Activated T-helper 1 cell treated with anti-CD3 and anti-CD28 coated beads, Interleukin-12 subunit alpha, Interleukin-12 subunit beta, Interleukin-2, Interleukin-4 antibody, amounts not matched to agents 30 ng/mL and 10 ng/mL and 1 ng/mL, durations not matched to agents 14 hours and 24 hours and 36 hours (primary cell): ENCODE results near the gene LAMC2. TPM values are rescaled to one million over a fixed set of nuclear protein-coding genes. Genes with fewer than 3 reads are reported as not detected.
"Not testable (repeated sequence)": the region's sequence is repeated elsewhere in the genome, so short reads cannot be mapped to it uniquely, and the experiment has no call there.

Experiments
- DNase-seq: peaks from one replicate; pipeline ENCODE4 v3.0.0; 2021; ENCODE audit warnings: low spot score
- H3K27ac Mint-ChIP-seq: one replicate; pipeline ENCODE4 v1.8.0; 2021; ENCODE audit warnings: mild to moderate bottlenecking, mixed read lengths
- H3K27me3 Mint-ChIP-seq: one replicate; pipeline ENCODE4 v1.8.0; 2022; ENCODE audit warnings: mild to moderate bottlenecking, moderate library complexity, mixed read lengths; ENCODE audit not compliant: insufficient read depth
- H3K36me3 Mint-ChIP-seq: one replicate; pipeline ENCODE4 v1.8.0; 2021; ENCODE audit warnings: low read depth, mixed read lengths
- H3K4me1 Mint-ChIP-seq: one replicate; pipeline ENCODE4 v1.8.0; 2021; ENCODE audit warnings: low read depth, mixed read lengths
- H3K4me3 Mint-ChIP-seq: one replicate; pipeline ENCODE4 v1.8.0; 2021; ENCODE audit warnings: mild to moderate bottlenecking, moderate library complexity, mixed read lengths
- H3K9me3 Mint-ChIP-seq: one replicate; pipeline ENCODE4 v1.8.0; 2021; ENCODE audit warnings: mixed read lengths
- intact Hi-C: fragments of 100-400 bp; cut with micrococcal nuclease; formaldehyde crosslinking; loops from one replicate; pipeline ENCODE4 v1.15.1; 2024
- total RNA-seq: library from RNA; stranded (reverse); gene quantifications from 2 replicates; pipeline ENCODE4 v1.2.3, GENCODE V29; 2022

Gene LAMC2
- total RNA-seq, result 0.16 and 0.22 TPM in 2 replicates

GRCh38 chr1:183185941-183186490, at the start of gene LAMC2:
TSS of gene LAMC2 (plus strand) at chr1:183186264. CDS start at chr1:183186353, 89 bp downstream.
- Mint-ChIP-seq H3K9me3 (no peaks in the 10 kb centered on the region), H3K4me1 (peaks cover 14% of the 10 kb centered on the region), H3K27ac (no peak within 1 kb of the TSS), H3K27me3 (peaks cover 22% of the 10 kb centered on the region), H3K4me3 (no peak within 1 kb of the TSS), H3K36me3 (peaks cover 1% of the 10 kb centered on the region)
- intact Hi-C loops, result no loop called here
- DNase-seq, result no peak

GRCh38 chr1:183137782-183138181, 48.3 kb upstream of the LAMC2 start:
- no peaks in the 10 kb centered on the region for H3K9me3 Mint-ChIP-seq
- H3K36me3 Mint-ChIP-seq, result no peaks in the 10 kb centered on the region
- H3K4me3 Mint-ChIP-seq, result no peak overlapping the region
- intact Hi-C loops, result no loop called here
- no peak overlapping the region for H3K27ac Mint-ChIP-seq
- no peak for DNase-seq
- H3K4me1 Mint-ChIP-seq, result peaks cover 8% of the 10 kb centered on the region
- H3K27me3 Mint-ChIP-seq, result peaks cover 14% of the 10 kb centered on the region

- DNase-seq, result no peak
- intact Hi-C loops, result no loop called here
- peaks cover 8% of the 10 kb centered on the region for H3K4me1 Mint-ChIP-seq
- no peaks in the 10 kb centered on the region for H3K9me3 Mint-ChIP-seq
- no peaks in the 10 kb centered on the region for H3K36me3 Mint-ChIP-seq
- peaks cover 11% of the 10 kb centered on the region for H3K27me3 Mint-ChIP-seq
- H3K27ac Mint-ChIP-seq, result no peak overlapping the region
- H3K4me3 Mint-ChIP-seq, result no peak overlapping the region
Observed at GRCh38 chr1:183138301-183138700, 47.8 kb upstream of the LAMC2 start.

- intact Hi-C loops, result no loop called here
- Mint-ChIP-seq H3K4me3 (no peak overlapping the region), H3K27ac (no peak overlapping the region)
Observed at GRCh38 chr1:183139281-183139942, 46.7 kb upstream of the LAMC2 start.

GRCh38 chr1:183140633-183141032, 45.4 kb upstream of the LAMC2 start:
- Mint-ChIP-seq H3K36me3 (no peaks in the 10 kb centered on the region), H3K27me3 (peaks cover 7% of the 10 kb centered on the region), H3K27ac (no peak overlapping the region), H3K4me1 (peaks cover 8% of the 10 kb centered on the region), H3K4me3 (no peak overlapping the region), H3K9me3 (no peaks in the 10 kb centered on the region)
- no peak for DNase-seq
- intact Hi-C loops, result no loop called here

More at GRCh38 chr1:183139281-183139942, 46.7 kb upstream of the LAMC2 start:
- peaks cover 8% of the 10 kb centered on the region for H3K4me1 Mint-ChIP-seq
- peaks cover 10% of the 10 kb centered on the region for H3K27me3 Mint-ChIP-seq
- no peaks in the 10 kb centered on the region for H3K9me3 Mint-ChIP-seq
- no peaks in the 10 kb centered on the region for H3K36me3 Mint-ChIP-seq
- DNase-seq, result no peak

GRCh38 chr1:183142171-183142570, 43.9 kb upstream of the LAMC2 start:
- intact Hi-C loops, result no loop called here

GRCh38 chr1:183143576-183144315, 42.3 kb upstream of the LAMC2 start:
- intact Hi-C loops, result no loop called here
- Mint-ChIP-seq H3K4me1 (peaks cover 8% of the 10 kb centered on the region), H3K9me3 (no peaks in the 10 kb centered on the region), H3K4me3 (no peak overlapping the region), H3K36me3 (no peaks in the 10 kb centered on the region), H3K27me3 (peaks cover 13% of the 10 kb centered on the region), H3K27ac (no peak overlapping the region)
- DNase-seq, result no peak

More at GRCh38 chr1:183142171-183142570, 43.9 kb upstream of the LAMC2 start:
- H3K4me3 Mint-ChIP-seq, result no peak overlapping the region
- H3K27ac Mint-ChIP-seq, result no peak overlapping the region
- no peaks in the 10 kb centered on the region for H3K9me3 Mint-ChIP-seq
- peaks cover 8% of the 10 kb centered on the region for H3K4me1 Mint-ChIP-seq
- no peaks in the 10 kb centered on the region for H3K36me3 Mint-ChIP-seq
- DNase-seq, result no peak
- peaks cover 7% of the 10 kb centered on the region for H3K27me3 Mint-ChIP-seq

- Mint-ChIP-seq H3K4me3 (no peak overlapping the region), H3K36me3 (no peaks in the 10 kb centered on the region), H3K4me1 (peaks cover 3% of the 10 kb centered on the region), H3K9me3 (no peaks in the 10 kb centered on the region), H3K27me3 (peaks cover 9% of the 10 kb centered on the region), H3K27ac (no peak overlapping the region)
- intact Hi-C loops, result no loop called here
- no peak for DNase-seq
Observed at GRCh38 chr1:183144752-183145151, 41.3 kb upstream of the LAMC2 start.

- no peak for DNase-seq
- H3K27ac Mint-ChIP-seq, result no peak overlapping the region
- intact Hi-C loops, result no loop called here
- H3K4me1 Mint-ChIP-seq, result no peaks in the 10 kb centered on the region
- H3K4me3 Mint-ChIP-seq, result no peak overlapping the region
- H3K36me3 Mint-ChIP-seq, result no peaks in the 10 kb centered on the region
- H3K27me3 Mint-ChIP-seq, result peaks cover 10% of the 10 kb centered on the region
- H3K9me3 Mint-ChIP-seq, result no peaks in the 10 kb centered on the region
Observed at GRCh38 chr1:183147735-183148134, 38.3 kb upstream of the LAMC2 start.

GRCh38 chr1:183148599-183148998, 37.5 kb upstream of the LAMC2 start:
- intact Hi-C loops, result no loop called here

GRCh38 chr1:183149273-183149672, 36.8 kb upstream of the LAMC2 start:
- intact Hi-C loops, result no loop called here
- no peaks in the 10 kb centered on the region for H3K9me3 Mint-ChIP-seq
- no peak overlapping the region for H3K27ac Mint-ChIP-seq
- no peak overlapping the region for H3K4me3 Mint-ChIP-seq
- no peak for DNase-seq
- H3K36me3 Mint-ChIP-seq, result no peaks in the 10 kb centered on the region
- H3K4me1 Mint-ChIP-seq, result no peaks in the 10 kb centered on the region
- peaks cover 10% of the 10 kb centered on the region for H3K27me3 Mint-ChIP-seq

More at GRCh38 chr1:183148599-183148998, 37.5 kb upstream of the LAMC2 start:
- no peak for DNase-seq
- Mint-ChIP-seq H3K27ac (no peak overlapping the region), H3K9me3 (no peaks in the 10 kb centered on the region), H3K27me3 (peaks cover 10% of the 10 kb centered on the region), H3K36me3 (no peaks in the 10 kb centered on the region), H3K4me3 (no peak overlapping the region), H3K4me1 (no peaks in the 10 kb centered on the region)

- peaks cover 10% of the 10 kb centered on the region for H3K27me3 Mint-ChIP-seq
- DNase-seq, H3K27ac Mint-ChIP-seq, H3K4me1 Mint-ChIP-seq, intact Hi-C loops, H3K36me3 Mint-ChIP-seq, H3K9me3 Mint-ChIP-seq, H3K4me3 Mint-ChIP-seq: not testable (repeated sequence)
Observed at GRCh38 chr1:183150032-183150431, 36.0 kb upstream of the LAMC2 start.

- intact Hi-C loops, result no loop called here
- Mint-ChIP-seq H3K4me1 (no peaks in the 10 kb centered on the region), H3K36me3 (no peaks in the 10 kb centered on the region), H3K27me3 (peaks cover 10% of the 10 kb centered on the region), H3K27ac (no peak overlapping the region), H3K9me3 (no peaks in the 10 kb centered on the region), H3K4me3 (no peak overlapping the region)
- no peak for DNase-seq
Observed at GRCh38 chr1:183150445-183150844, 35.6 kb upstream of the LAMC2 start.
